HG02571 (cell line): Measurements from ENCODE around the gene RAB3C.
"Not testable (repeated sequence)": the region's sequence is repeated elsewhere in the genome, so short reads cannot be mapped to it uniquely, and the experiment has no call there.

Experiments used
- ATAC-seq: cut with Tn5 transposase; IDR thresholded peaks from one replicate; pipeline ENCODE4 v1.9.1; 2021; ENCODE audit warnings: mild to moderate bottlenecking, moderate library complexity; ENCODE audit not compliant: unreplicated experiment

RAB3C gene, protein sequence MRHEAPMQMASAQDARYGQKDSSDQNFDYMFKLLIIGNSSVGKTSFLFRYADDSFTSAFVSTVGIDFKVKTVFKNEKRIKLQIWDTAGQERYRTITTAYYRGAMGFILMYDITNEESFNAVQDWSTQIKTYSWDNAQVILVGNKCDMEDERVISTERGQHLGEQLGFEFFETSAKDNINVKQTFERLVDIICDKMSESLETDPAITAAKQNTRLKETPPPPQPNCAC

GRCh38 chr5:58582803-58583491 is at the start of gene RAB3C:
RAB3C (plus strand) TSS chr5:58583075; CDS start chr5:58583209, 134 bp downstream.
- peak; percentile 99 for ATAC-seq

DNA sequence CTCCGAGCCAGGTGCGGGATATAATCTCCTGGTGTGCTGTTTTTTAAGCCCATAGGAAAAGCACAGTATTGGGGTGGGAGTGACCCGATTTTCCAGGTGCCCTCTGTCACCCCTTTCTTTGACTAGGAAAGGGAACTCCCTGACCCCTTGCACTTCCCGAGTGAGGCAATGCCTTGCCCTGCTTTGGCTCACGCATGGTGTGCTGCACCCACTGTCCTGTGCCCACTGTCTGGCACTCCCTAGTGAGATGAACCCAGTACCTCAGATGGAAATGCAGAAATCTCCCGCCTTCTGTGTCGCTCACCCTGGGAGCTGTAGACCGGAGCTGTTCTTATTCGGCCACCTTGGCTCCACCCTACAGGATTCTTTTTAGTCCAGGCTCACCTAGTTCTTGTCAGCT is 40.9 kb upstream of the RAB3C start:
- ATAC-seq: not testable (repeated sequence)

DNA sequence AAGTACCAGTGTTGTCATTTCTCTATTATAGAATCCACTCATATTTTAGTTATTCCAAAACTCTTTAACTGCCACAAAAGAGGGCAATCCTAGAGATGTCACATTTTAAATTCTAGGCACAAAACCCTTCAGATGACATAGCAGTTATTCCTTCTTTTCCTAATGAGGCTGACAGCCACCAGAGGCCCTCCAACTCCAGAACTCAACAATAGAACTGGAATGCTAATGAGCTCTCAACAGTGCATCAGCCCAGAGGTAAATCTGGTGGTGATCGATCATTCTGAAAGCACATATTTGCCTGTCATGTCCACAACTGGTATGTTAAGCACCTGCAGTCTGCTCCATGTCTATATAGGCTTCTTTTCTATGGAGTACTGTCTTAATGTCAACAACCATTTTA is 40.2 kb upstream of the RAB3C start:
- ATAC-seq: no peak

DNA sequence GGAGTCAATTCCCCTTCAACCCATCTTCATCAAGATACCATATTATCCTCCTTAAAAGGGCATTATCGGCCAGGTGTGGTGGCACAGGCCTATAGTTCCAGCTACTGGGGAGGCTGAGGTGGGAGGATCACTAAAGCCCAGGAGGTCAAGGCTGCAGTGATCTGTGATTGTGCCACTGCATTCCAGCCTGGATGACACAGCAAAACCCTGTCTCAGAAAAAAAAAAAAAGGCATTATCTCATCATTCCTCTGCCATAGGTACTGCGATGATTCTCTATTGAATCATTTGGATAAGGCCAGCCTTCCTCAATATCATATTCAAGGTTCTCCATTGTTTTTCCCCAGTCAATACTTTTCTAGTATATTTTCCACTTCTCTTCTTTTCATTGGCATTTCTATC is 39.2 kb upstream of the RAB3C start:
- ATAC-seq: no peak

DNA sequence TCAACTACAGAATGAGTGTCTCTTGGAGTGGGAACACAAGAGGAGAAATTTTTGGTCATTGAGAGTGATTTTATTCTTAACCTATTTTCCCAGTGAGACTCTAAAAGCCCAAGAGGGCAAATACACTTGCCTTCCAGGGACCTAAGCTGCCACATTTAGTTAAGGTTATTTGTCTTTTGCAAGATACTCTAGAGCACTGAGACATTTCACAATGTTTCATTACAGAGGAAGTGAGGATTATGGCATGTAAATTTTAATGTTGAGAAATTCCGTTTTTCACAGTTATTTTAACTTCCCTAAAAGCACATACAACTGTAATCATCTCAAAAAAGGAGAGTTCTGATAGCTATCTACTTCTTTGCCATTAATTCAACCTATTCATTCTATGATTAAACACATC is 38.7 kb upstream of the RAB3C start:
- no peak for ATAC-seq

DNA sequence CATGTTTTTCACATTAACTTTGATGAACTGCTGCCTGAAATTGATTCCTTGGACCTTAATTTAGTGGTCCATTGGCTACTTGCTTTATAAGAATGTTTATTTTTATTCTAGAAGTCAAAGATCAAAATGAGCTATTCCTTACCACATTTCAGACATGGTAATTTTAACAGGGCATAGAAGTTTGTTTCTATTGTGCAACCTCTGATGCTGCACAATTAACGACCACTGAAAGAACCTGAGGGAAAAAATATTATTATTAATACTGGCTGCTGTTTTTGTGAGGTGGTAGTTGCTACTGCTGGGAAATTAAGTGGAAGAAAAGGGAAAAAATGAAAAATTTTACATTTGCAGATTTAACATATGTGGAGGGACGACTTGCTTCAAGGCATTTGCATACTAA is 37.9 kb upstream of the RAB3C start:
- no peak for ATAC-seq

- peak; percentile 48 for ATAC-seq
These were observed 37.0 kb upstream of the RAB3C start for GRCh38 chr5:58545912-58546311.

DNA sequence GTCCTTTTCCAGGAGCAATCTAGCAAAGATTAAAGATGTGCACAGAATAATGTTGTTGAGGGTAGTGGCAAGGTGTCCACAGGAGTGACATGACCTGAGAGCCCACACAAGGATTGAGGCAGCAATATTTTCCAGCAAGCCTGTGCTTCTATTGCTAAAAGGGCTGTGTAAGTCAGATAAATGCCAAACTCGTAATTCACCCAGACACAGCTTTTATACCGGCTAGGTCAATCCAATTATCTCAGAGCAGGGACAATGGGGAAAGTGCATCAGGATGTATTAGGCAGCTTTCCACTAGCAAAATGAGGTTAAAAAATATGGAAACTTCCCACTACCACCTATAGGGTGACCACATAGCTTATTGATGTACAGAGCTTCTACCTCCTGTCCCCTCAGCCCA is 34.8 kb upstream of the RAB3C start:
- no peak for ATAC-seq

GRCh38 chr5:58551492-58551891 is 31.4 kb upstream of the RAB3C start:
- no peak for ATAC-seq

- ATAC-seq: not testable (repeated sequence)
These were observed 25.1 kb upstream of the RAB3C start for GRCh38 chr5:58557665-58558338.

GRCh38 chr5:58563016-58563700 is 19.7 kb upstream of the RAB3C start:
- not testable (repeated sequence) for ATAC-seq

GRCh38 chr5:58564043-58564832 is 18.6 kb upstream of the RAB3C start:
- ATAC-seq: not testable (repeated sequence)

GRCh38 chr5:58565033-58565432 is 17.8 kb upstream of the RAB3C start:
- no peak for ATAC-seq

DNA sequence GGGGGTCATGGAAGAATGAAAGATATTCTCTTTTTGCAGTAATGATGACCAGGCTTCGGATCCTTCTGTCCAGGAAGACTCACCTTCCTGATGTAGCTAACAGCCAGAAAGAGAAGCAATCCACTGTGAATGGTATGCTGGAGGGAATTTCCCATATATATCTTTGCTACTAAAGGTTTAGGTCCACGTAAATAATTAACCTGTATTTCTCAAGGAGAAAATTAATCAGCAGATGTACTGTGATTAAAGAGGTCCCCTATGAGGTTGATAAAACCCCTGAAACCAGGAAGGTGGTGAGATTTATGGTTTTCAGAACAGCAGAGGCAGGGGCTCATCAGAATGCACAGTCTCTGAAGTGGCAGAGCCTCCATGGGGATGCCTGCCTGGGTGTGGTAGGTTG is 11.4 kb upstream of the RAB3C start:
- no peak for ATAC-seq

DNA sequence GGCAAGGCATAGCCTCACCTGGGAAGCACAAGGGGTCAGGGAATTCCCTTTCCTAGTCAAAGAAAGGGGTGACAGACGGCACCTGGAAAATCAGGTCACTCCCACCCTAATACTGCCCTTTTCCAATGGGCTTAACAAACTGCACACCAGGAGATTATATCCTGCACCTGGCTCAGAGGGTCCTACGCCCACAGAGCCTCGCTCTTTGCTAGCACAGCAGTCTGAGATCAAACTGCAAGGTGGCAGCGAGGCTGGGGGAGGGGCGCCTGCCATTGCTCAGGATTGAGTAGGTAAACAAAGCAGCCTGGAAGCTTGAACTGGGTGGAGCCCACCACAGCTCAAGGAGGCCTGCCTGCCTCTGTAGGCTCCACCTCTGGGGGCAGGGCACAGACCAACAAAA is 9.9 kb upstream of the RAB3C start:
- ATAC-seq: not testable (repeated sequence)

- ATAC-seq: no peak
These were observed 3.1 kb upstream of the RAB3C start for GRCh38 chr5:58579781-58580180.

GRCh38 chr5:58582019-58582802 is 664 bp upstream of the RAB3C start:
- ATAC-seq: peak; percentile 24

GRCh38 chr5:58595952-58596351 is 13.1 kb downstream of the RAB3C start:
- no peak for ATAC-seq

GRCh38 chr5:58598440-58598839 is 15.6 kb downstream of the RAB3C start:
- no peak for ATAC-seq

GRCh38 chr5:58599217-58599616 is 16.3 kb downstream of the RAB3C start:
- ATAC-seq: no peak
